ENCODE results near the gene LRSAM1.

The LRSAM1 gene

GRCh38 chr9:127525401-127526188, 74.3 kb downstream of the LRSAM1 start:
- H3K4me3 ChIP-seq (ENCODE audit: control insufficient read depth, low read depth, low read length) = no peak overlapping the region
- TF ChIP-seq, protein P1, sequence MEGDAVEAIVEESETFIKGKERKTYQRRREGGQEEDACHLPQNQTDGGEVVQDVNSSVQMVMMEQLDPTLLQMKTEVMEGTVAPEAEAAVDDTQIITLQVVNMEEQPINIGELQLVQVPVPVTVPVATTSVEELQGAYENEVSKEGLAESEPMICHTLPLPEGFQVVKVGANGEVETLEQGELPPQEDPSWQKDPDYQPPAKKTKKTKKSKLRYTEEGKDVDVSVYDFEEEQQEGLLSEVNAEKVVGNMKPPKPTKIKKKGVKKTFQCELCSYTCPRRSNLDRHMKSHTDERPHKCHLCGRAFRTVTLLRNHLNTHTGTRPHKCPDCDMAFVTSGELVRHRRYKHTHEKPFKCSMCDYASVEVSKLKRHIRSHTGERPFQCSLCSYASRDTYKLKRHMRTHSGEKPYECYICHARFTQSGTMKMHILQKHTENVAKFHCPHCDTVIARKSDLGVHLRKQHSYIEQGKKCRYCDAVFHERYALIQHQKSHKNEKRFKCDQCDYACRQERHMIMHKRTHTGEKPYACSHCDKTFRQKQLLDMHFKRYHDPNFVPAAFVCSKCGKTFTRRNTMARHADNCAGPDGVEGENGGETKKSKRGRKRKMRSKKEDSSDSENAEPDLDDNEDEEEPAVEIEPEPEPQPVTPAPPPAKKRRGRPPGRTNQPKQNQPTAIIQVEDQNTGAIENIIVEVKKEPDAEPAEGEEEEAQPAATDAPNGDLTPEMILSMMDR (IDR thresholded peaks at IDR 0.05; ENCODE audit: control insufficient read depth, insufficient read depth, low read depth, low read length, missing control alignments) = peak; percentile 72
- no peak for DNase-seq (ENCODE audit: low read depth)

- TF ChIP-seq, protein P1 (IDR thresholded peaks at IDR 0.05; ENCODE audit: control insufficient read depth, insufficient read depth, low read depth, low read length, missing control alignments) = no peak
- H3K4me3 ChIP-seq (ENCODE audit: control insufficient read depth, low read depth, low read length) = no peak overlapping the region
- no peak for DNase-seq (ENCODE audit: low read depth)
Observed at GRCh38 chr9:127526655-127527559, 75.6 kb downstream of the LRSAM1 start.

DNA sequence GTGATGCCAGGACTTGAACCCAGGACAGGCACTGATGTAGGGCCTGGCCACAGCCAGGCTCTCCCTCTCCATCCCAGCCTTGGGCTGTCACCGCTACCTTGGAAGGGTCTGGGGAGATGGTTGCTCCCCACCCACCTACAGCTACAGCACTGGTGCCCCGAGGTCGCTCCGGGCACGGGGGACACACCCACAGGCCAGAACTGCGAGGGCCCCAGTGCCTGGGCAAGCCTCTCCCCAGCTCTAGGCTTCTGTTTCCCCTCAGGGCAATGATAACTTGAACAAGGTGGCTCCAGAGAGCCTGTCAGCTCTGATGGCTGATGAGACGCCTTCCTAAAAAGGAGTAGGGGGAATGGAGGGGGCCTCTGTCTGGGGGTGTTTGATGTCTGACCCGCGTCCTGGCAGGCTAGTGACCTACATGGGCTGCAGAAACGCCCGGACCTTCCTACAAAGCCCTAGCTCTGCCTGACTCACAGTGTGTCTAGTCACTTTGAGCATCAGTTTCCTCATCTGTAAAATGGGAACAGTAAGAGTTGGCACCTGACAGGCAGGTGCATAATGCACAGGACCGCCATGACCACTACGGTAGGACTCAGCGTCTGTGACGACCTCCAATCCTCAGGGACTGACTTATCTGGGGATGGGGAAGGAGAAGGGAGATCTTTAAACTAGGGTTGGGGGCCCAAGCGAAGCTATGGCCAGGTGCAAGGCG, 76.4 kb downstream of the LRSAM1 start:
- TF ChIP-seq, protein P1 (IDR thresholded peaks at IDR 0.05; ENCODE audit: control insufficient read depth, insufficient read depth, low read depth, low read length, missing control alignments) = no peak
- H3K4me3 ChIP-seq (ENCODE audit: control insufficient read depth, low read depth, low read length) = no peak overlapping the region
- no peak for DNase-seq (ENCODE audit: low read depth)

- DNase-seq (ENCODE audit: low read depth) = no peak
- no peak overlapping the region for H3K4me3 ChIP-seq (ENCODE audit: control insufficient read depth, low read depth, low read length)
- TF ChIP-seq, protein P1 (IDR thresholded peaks at IDR 0.05; ENCODE audit: control insufficient read depth, insufficient read depth, low read depth, low read length, missing control alignments) = no peak
Observed at GRCh38 chr9:127528422-127529251, 77.3 kb downstream of the LRSAM1 start.

- TF ChIP-seq, protein P1 (IDR thresholded peaks at IDR 0.05; ENCODE audit: control insufficient read depth, insufficient read depth, low read depth, low read length, missing control alignments) = no peak
- H3K4me3 ChIP-seq (ENCODE audit: control insufficient read depth, low read depth, low read length) = no peak overlapping the region
- no peak for DNase-seq (ENCODE audit: low read depth)
Observed at GRCh38 chr9:127529671-127530070, 78.4 kb downstream of the LRSAM1 start.
